Measurements from ENCODE around the gene ADAMTSL4. TPM values are rescaled to one million over a fixed set of nuclear protein-coding genes. Genes with fewer than 3 reads are reported as not detected.

The ADAMTSL4 gene
- polyA plus RNA-seq, 3 donors: 12.8 to 17.9 (median 16.9) TPM

DNA sequence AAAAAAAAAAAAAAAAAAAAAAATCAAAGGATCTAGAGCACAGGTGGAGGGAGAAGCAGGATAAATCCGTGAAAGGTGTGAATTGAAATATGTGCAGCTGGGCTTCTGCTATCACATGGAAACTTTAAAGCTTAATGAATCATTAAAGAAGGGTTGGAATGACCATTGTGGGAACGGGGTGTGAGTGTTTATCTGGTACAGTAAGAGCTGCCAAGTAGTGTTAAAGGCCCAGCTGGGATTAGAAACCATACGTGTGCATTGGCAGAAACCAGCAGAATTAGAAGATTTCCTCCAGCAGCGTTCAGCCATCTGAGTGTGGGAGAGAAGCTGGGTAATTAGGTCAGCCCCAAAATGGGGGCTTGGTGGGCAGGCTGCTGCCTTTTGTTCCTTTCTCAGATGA, 20.2 kb upstream of the ADAMTSL4 start:
- no peak for DNase-seq (ENCODE audit: extremely low read depth in 1 of 11, low read depth in 9 of 11, low spot score in 4 of 11)

DNA sequence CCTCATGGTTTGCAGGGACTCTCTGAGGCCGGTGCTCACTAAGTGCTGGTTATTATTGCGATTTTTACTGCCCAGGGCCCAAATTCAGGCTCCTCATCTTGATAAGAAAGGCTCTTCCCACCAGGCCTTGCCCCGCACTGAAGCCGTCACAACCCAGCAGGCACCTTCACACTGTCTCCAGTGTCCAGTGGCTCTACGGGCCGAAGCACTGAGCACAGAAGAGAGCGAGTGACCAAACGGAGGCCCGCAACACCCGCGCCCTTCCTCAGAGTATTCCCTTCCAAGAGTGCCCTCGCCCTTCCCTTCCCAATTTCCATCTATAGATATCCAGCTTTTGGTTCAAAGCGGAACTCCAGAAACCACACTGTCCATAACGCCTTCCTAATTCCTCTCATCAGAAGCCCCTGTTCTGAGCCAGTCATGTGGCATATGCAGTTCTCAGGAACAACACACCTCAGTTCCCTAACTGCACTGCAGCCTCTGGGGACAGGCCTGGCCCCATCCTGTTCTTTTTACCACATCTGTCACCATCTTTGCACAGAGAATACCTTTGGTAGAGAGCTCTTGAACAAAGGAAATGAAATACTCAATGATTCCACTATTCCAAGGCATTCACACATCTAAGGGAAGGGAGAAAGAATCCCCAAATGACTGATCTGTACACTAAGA, 18.6 kb upstream of the ADAMTSL4 start:
- no peak for DNase-seq (ENCODE audit: extremely low read depth in 1 of 11, low read depth in 9 of 11, low spot score in 4 of 11)

DNA sequence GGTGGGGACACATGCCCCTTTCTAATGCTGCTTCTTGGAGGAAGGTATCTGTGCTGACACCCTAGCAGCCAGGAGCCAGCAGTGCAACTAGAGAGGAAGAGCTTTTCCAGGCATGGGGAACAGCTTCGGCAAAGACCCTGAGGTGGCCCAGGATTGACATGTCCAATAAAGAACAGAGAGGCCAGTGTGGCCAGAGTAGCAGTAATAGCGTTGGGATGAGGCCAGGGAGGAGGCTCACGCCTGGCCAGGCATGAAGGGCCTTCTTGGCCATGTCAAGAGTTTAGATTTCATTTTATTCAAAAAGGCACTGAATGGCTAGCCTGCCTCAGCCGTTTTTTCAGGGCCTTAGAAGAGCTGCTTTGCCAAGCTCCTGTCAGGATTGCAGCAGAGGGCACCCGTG, 16.3 kb upstream of the ADAMTSL4 start:
- DNase-seq (ENCODE audit: extremely low read depth in 1 of 11, low read depth in 9 of 11, low spot score in 4 of 11): no peak

DNA sequence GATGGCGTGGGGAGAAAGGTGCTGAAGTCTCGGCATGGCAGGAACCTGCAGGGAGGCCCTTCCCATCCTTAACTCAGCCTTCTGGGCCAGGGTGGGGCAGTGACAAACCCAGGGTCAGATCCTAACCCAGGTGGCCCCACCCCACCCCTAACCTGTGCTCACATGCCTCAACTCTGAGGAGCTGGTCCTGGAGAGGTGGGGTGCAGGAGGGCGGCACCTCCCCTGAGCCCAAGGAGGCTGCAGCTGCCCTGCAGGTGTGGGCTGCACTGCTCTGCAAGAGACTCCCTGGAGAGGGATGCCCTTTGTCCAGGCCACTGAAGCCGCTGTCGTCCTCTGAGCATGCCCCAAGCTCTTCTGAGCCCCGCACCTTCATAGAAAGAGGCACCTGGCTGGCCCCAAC, 15.2 kb upstream of the ADAMTSL4 start:
- DNase-seq (ENCODE audit: extremely low read depth in 1 of 11, low read depth in 9 of 11, low spot score in 4 of 11): no peak

DNA sequence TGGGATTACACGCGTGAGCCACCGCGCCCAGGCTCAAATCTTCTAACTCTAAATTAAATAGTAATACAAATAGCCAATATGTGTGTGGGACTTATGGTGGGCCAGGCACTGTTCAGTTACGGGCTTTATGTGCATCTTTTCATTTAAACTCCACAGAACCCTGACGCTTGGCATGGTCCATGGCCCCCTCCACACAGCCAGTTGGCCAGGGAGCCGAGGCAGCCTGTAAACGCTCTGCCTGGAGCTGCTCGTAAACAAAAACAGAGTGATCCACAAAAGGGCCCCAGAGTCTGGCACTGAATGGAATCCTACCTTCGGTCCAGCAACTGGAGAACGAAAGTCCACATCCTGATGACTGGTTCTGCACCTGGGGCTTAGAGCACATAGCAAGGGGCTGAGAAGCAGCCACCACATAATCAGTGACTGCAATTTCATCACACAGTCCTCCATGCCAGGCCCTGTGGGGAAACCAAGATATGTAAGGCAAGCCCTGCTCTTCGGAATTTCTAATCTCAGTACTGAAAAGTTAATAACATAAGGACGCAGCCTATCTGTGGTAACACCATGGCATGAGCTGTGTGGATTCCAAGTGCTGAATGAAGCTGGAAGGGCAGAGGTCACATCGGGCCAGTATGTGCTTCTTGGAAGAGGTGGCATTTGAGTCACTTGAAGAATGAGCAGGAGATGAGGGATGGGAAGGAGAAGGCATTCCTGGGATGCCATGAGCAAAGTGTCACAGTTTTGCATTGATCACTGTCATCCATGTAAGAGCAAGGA, 13.5 kb upstream of the ADAMTSL4 start:
- no peak for DNase-seq (ENCODE audit: extremely low read depth in 1 of 11, low read depth in 9 of 11, low spot score in 4 of 11)

DNA sequence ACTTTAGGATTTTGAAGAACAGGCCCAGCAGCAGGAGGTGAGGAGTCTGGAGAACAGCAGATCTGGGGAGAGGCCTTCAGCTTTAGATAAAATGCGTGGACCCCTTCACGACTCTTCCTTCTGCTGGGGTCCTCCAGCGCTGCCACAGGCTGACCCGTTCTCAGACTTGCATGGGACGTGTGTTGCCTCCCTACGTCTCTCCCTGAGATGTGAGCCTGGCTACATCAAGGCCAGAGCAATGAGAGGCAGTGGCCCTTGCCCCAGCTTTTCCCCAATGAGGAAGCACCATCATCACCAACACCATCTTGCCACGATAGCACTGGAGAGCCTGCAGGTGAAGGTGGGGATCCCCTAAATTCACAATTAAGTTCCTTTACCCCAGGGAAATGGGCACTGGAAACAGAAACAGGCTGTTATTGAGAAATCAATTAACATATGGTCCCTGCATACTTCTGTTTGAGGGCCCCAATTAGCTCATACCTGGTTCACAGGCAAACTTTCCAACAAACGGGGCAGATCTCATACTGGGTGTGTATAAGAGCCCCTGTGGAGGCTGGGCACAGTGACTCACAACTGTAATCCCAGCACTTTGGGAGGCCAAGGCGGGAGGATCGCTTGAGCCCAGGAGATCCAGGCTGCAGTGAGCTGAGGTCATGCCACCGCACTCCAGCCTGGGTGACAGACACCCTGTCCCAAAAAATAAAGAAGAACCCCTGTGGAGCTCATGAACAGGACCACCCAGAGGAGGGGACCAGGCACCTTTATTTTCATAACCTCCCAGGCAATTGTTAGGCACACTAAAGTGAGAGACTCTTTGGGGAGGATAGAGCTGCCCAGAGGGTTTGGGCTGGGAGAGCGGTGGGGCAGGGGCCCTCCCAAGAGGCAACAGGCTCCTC, 12.1 kb upstream of the ADAMTSL4 start:
- DNase-seq (ENCODE audit: extremely low read depth in 1 of 11, low read depth in 9 of 11, low spot score in 4 of 11): no peak

DNA sequence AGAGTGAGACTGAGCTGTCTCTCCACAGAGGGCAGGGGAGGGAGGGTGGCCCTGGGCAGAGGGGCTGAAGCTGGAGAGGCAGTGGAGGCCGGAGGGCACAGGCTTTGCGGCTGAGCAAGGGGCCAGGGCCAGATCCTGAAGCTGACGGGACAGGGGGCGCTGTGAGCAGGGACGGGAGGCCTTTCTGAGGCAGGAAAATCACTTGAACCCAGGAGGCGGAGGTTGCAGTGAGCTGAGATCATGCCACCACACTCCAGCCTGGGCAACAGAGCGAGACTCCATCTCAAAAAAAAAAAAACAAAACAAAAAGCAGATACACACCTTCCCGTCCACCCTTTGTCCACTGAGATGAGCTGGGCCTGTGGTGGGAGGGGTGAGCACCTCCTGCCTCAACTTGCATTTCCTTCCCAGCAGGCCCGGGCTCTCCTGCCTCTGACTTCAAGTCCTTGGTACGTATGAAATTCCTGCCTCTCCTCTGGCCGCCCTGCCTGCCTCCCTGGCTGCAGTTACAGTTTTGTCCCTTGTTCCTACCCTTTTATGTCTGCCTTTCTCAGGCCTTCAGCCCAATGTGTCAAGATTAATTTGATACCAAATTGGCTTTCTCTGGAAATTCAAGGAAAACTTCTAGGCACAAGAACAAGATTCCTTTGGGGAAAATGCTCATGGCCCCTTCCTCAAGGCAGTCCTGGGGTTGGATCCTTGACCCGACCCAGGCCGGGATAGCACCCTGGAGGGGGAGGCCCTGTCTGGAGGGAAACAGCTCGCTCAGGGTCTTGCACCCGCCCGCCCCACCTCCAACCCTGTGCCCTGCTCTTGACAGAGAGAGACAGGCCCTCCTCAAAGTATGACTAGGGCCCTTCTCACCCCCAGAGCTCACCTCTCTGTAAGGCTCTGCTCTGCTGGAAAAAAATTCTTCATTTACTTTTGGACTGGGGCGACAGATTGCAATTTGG, 11.2 kb upstream of the ADAMTSL4 start:
- DNase-seq (ENCODE audit: extremely low read depth in 1 of 11, low read depth in 9 of 11, low spot score in 4 of 11): no peak

DNA sequence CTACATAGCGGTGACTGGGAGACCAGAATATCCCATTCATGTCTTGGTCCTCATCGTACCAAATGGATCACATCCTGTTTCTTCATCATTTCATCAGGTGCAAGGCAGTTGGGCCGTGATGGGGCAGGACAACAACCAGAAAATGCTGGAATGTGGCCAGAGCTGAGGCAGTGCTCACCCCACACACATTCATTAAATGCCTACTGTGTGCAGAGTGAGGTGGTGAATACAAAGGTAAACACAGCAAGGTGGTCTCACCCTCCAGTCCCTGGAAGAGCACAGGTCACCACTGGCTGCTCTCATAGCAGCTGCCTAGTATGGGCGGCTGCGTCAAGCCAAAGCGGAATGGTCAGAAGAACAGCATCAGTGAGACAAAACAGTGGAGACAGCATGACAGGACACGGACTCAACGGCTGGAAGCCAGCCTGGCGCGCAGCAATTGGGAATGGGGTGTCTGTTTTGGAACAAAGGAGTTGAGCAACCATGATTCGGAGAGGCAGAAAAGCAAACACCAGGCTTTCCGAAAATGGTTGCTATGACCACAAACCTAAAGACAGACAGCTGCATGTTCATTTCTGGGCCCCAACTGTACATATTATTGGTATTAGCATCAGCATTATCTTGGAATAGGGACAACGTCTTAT, 5.6 kb upstream of the ADAMTSL4 start:
- DNase-seq (ENCODE audit: extremely low read depth in 1 of 11, low read depth in 9 of 11, low spot score in 4 of 11): no peak

DNA sequence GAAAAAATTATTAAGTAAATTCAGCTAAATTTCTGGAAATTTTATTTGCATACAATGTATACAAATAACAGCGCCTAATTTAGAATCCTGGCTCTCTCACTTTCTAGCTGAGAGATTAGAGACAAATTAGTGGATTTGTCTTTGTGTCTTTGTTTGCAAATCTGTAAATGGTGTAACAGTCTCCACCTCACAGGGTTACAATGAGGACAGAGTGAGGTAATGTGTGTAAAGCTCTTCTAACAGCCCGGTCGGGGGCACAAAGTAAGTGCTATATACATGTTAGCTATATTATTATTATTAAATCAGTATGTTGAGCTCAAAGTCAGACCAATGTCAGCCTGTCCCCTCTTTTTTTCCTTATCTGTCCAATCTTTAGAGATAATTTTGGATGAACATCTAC, 5.0 kb upstream of the ADAMTSL4 start:
- DNase-seq (ENCODE audit: extremely low read depth in 1 of 11, low read depth in 9 of 11, low spot score in 4 of 11): no peak

DNA sequence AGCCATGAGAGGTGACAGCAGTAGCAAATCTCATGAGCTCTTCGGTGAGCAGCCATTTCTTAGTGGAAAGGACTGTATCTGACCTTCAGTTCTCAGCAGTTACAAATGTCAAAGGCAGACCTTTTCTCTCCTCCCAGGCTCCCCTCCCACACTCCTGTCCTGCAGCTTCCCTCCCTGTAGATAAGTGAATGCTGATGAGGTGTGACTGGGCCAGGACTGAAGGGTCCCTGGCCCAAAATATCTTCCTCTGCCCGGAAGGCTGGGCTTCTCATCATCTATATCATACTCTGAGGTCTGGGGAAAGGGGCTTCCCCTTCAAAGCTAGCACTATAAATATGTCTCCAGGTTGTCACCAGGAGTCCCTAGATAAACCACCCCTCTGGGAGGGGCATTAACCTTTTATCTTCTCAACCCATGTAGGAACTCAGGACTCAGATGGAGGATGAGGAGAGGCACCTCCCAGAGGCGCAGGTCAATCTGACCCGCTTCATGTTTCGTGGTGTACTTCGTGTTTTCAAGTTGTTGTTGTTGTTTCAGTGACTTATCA, 3.6 kb upstream of the ADAMTSL4 start:
- DNase-seq (ENCODE audit: extremely low read depth in 1 of 11, low read depth in 9 of 11, low spot score in 4 of 11): no peak

DNA sequence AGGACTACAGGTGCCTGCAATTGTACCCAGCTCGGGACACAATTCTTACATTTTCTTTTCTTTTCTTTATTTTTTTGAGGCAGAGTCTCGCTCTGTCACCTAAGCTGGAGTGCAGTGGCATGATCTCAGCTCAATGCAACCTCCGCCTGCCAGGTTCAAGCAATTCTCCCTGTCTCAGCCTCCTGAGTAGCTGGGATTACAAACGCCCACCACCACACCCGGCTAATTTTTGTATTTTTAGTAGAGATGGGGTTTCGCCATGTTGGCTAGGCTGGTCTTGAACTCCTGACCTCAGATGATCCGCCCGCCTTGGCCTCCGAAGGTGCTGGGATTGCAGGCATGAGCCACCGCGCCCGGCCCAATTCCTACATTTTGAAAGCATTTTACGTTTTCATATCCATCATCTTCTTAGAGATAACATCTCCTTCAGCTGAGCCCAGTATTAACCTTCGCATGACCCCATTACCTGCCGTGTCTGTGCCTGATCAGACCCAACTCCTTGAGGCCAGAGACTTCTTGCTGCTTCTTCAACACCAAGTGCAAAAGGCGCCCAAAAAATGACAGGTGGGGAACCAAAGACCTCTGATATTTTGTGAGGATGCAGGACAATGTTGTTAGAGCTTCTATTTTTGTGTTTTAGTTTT, 2.8 kb upstream of the ADAMTSL4 start:
- DNase-seq (ENCODE audit: extremely low read depth in 1 of 11, low read depth in 9 of 11, low spot score in 4 of 11): no peak

DNA sequence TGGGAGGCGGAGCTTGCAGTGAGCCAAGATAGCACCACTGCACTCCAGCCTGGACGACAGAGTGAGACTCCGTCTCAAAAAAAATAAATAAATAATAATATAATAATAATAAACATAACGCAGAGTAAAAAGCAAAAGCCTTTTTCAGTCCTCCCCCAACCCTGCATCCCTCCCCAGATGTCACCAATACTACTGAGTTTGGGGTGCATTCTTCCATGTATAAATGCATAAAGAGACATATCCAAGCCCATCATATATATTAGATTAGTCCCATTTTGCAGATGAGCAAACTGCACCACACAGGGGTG, 930 bp upstream of the ADAMTSL4 start:
- DNase-seq (ENCODE audit: extremely low read depth in 1 of 11, low read depth in 9 of 11, low spot score in 4 of 11): no peak

DNA sequence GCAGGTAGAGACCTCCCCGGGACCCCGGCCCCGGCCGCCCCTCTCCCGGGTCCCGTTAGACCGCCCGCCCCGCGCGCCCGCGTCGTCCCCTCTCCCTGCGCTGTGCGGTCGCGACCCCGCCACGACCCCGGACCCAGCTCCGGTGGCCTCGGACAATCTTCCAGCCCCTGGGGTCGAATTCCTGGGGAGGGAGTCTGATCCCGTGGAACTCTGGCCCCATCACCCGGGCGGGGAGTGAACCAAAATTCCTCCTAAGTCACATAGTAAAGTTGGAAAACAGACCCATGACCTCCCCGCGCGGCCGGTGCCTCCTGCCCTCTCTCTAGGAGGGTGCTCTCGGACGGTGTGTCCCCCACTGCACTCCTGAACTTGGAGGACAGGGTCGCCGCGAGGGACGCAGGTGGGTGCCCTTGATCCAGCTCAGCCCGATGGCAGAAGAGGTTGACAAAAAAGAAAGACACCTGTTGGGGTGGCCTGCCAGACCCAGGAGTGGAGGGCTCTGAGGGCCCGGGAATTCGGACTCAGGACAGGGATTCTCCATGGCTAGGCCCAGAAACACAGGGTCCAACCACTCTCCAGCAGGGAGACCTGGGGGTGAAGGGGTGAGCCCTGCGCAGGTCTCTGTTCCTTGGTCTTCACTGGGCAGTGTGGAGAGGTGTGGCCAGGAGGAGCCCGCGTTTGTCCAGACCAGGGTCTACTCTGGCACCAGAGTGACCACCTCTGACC, 451 bp downstream of the ADAMTSL4 start:
- DNase-seq (ENCODE audit: extremely low read depth in 1 of 11, low read depth in 9 of 11, low spot score in 4 of 11): no peak

DNA sequence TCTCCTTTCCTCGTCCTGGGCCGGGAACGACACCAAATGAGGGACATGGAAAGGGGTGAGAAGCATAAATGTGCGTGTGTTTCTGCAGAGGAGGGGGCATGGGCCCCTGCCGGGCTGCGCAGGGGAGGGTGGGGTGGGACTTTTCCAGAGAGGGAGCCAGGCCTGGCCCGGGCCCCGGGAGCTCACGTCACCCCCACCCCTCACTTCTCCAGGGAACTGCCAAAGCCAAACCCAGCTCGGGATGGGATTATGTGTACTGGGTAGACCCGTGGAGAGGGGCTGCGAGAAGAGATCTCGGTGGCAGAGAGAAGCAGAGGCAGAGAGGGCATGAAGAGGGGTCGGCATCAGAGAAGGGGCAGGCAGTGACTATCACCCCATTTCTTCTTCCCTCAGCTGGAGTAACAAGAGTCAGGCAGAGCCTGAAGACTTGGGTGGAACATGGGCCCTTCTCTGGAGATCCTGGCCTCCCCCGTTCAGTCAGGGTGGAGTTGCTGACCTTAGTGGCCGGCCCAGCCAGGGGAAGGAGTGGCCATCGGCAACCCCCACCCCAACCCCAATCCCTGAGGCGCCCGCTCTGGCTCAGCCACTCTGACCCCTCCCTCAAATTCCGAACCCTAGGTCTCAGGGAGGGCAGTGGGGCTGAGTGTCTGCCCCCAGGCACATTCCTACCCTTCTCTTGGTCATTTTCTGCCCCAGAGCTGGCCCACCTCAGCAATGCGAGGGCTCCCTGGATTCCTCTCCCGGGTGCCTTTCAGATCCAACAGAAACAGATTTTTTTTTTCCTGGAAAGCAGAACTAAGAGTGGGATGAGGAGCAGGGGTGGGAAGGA, 1.2 kb downstream of the ADAMTSL4 start:
- no peak for DNase-seq (ENCODE audit: extremely low read depth in 1 of 11, low read depth in 9 of 11, low spot score in 4 of 11)

DNA sequence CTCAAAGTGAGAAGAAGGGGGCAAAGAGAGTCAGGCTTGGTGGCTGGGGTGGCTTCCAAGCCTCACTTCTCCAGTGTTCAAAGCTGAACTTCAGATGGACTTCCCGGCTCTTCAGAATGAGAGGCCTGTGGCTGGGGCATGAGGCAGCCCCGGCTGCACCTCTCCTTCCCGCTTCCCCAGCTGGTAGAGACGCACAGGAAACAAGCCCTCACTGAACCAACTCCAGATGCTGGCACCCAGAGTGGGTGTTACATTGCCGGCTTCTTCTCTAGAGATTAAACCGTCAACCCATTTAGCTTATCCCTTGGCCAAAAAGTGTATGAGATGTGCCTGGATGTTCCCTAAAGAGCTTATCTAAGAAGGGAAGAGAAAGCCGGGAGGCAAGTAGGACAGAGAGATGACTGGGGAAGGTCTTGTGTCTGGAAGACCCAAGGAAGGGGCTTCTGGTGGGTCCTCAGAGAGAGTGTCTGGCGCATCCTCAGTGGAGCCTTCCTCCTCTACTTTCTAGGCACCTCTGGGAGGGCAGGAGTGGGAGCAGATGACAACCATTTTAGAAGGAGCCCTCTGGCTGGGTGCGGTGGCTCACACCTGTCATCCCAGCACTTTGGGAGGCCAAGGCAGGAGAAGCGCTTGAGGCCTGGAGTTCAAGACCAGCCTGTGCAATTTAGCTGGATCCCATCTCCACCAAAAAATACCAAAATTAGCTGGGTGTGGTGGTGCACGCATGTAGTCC, 2.0 kb downstream of the ADAMTSL4 start:
- no peak for DNase-seq (ENCODE audit: extremely low read depth in 1 of 11, low read depth in 9 of 11, low spot score in 4 of 11)

DNA sequence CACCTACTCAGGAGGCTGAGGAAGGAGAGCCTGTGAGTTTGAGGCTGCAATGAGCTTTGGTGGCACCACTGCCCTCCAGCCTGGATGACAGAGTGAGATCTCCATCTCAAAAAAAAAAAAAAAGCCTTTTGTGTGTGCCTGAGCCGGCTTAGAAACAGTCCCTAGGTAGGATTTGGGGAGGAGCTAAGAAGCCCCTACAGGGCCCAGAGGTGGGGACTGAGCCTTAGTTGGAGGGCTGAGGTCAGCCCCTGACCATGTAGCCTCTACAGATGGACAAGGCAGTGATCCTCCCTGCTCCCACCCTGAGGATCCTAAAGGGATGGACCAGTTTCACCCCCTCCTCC, 2.5 kb downstream of the ADAMTSL4 start:
- no peak for DNase-seq (ENCODE audit: extremely low read depth in 1 of 11, low read depth in 9 of 11, low spot score in 4 of 11)
